ENCODE measurements around the gene GRWD1. TPM values are rescaled to one million over a fixed set of nuclear protein-coding genes. Genes with fewer than 3 reads are reported as not detected.

The GRWD1 gene
- total RNA-seq, 1 experiment from 2014 or later, result 64.8 TPM

DNA sequence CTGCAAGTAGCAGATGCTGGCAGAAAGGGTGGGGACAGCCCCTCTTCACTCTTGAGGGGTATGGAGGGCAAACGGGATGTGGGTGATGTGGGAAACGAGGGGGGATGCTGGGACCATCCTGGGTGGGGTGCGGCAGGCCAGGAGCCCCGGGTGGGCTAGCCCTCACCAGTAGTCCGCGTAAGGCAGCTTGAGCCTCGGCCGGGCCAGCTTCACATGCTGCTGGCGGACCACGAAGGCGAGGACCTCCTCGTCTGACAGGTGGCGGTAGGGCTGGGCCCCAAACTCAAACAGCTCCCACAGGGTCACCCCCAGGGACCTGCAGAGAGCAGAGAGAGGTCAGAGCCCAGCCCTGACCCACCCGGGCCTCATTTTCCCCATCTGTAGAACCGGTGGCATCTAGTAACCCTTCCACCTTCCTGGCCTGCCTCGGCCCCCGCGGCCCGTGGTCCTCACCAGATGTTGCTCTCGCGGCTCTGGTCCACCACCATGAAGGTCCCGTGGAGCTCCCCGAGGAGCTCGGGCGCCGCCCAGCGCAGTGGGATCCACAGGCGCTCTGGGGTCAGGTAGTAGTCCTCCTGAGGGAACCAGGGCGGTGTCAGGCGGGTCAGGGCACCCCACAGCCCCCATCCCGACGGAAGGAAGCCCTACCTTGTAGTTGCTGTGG lies 55.2 kb downstream of the GRWD1 start:
- H3K9ac ChIP-seq (ENCODE audit: low read length), result peak overlapping the region; percentile 93
- H3K36me3 ChIP-seq (ENCODE audit: control insufficient read depth in 1 of 2, insufficient read depth in 2 of 2, low read length in 2 of 2), result no peaks in the 10 kb centered on the region; a peak in 1 of 4 replicates
- peaks cover 12 to 46% of the 10 kb centered on the region in 2 experiments for H3K4me1 ChIP-seq (ENCODE audit: control insufficient read depth in 1 of 2, insufficient read depth in 2 of 2, low read length in 2 of 2)
- peak overlapping the region; percentile 92 for H3K27ac ChIP-seq (ENCODE audit: low read depth, low read length)
- no peaks in the 10 kb centered on the region for H3K9me3 ChIP-seq (ENCODE audit: control insufficient read depth in 1 of 2, insufficient read depth in 1 of 2, low read depth in 1 of 2, low read length in 2 of 2)
- no peaks in the 10 kb centered on the region for H4K20me1 ChIP-seq (ENCODE audit: insufficient read depth)
- ATAC-seq (no peak; the same call in 1 of the 2 replicates), DNase-seq (ENCODE audit: low read depth, low spot score) (no peak)
- ChIA-PET POLR2A (no interaction called here), CTCF (interaction anchor here (1.6 kb wide), 1 partner anchor 11 kb away, joined by 6 read pairs; no protein-coding TSS in a partner anchor), RAD21 (ENCODE audit: low non-redundant PET in 1 of 2, low total read pairs in 2 of 2, uncharacterized antibody in 2 of 2, unreplicated experiment in 2 of 2) (interaction anchor here in 1 of 2 experiments (0.6 to 0.9 kb wide), 3 partner anchors 8 to 180 kb away, joined by 3 to 4 read pairs (median 3); no protein-coding TSS in a partner anchor)
- peak overlapping the region; percentile 86 to 97 for H3K4me3 ChIP-seq (replicated peaks in 1 of 2; ENCODE audit: low read depth in 1 of 2, low read length in 2 of 2)
- peak overlapping the region; percentile 100 for H3K4me2 ChIP-seq (ENCODE audit: low read length)
- intact Hi-C loops (cut with micrococcal nuclease), result loop anchor here (1.0 kb wide), 1 partner anchor 8 kb away; no protein-coding TSS in a partner anchor
- no peaks in the 10 kb centered on the region for H3K9me2 ChIP-seq (ENCODE audit: insufficient read depth)
- H3K79me2 ChIP-seq (ENCODE audit: insufficient read depth, low read length), result no peaks in the 10 kb centered on the region; the same call in 1 of the 2 replicates
- BruUV-seq (replicated peaks), result TSS peak; percentile 65
- H2AFZ ChIP-seq (ENCODE audit: low read depth, low read length, poor library complexity, severe bottlenecking), result no peak overlapping the region
- no peaks in the 10 kb centered on the region for H3K27me3 ChIP-seq (ENCODE audit: insufficient read depth, low read length)
- TF ChIP-seq FOSL1 (IDR thresholded peaks at IDR 0.05; ENCODE audit: low read depth) (no peak), ZFX (IDR thresholded peaks at IDR 0.05) (no peak), CEBPB (IDR thresholded peaks at IDR 0.05; ENCODE audit: low read depth) (no peak), RAD21 (IDR thresholded peaks at IDR 0.05; ENCODE audit: low read depth) (no peak), SP1 (IDR thresholded peaks at IDR 0.05; ENCODE audit: low read depth) (no peak)
- TF ChIP-seq, protein P1, sequence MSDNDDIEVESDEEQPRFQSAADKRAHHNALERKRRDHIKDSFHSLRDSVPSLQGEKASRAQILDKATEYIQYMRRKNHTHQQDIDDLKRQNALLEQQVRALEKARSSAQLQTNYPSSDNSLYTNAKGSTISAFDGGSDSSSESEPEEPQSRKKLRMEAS (IDR thresholded peaks at IDR 0.05), result no peak
- TF ChIP-seq, protein P2, sequence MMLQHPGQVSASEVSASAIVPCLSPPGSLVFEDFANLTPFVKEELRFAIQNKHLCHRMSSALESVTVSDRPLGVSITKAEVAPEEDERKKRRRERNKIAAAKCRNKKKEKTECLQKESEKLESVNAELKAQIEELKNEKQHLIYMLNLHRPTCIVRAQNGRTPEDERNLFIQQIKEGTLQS (IDR thresholded peaks at IDR 0.05), result no peak
- TF ChIP-seq, protein P3, sequence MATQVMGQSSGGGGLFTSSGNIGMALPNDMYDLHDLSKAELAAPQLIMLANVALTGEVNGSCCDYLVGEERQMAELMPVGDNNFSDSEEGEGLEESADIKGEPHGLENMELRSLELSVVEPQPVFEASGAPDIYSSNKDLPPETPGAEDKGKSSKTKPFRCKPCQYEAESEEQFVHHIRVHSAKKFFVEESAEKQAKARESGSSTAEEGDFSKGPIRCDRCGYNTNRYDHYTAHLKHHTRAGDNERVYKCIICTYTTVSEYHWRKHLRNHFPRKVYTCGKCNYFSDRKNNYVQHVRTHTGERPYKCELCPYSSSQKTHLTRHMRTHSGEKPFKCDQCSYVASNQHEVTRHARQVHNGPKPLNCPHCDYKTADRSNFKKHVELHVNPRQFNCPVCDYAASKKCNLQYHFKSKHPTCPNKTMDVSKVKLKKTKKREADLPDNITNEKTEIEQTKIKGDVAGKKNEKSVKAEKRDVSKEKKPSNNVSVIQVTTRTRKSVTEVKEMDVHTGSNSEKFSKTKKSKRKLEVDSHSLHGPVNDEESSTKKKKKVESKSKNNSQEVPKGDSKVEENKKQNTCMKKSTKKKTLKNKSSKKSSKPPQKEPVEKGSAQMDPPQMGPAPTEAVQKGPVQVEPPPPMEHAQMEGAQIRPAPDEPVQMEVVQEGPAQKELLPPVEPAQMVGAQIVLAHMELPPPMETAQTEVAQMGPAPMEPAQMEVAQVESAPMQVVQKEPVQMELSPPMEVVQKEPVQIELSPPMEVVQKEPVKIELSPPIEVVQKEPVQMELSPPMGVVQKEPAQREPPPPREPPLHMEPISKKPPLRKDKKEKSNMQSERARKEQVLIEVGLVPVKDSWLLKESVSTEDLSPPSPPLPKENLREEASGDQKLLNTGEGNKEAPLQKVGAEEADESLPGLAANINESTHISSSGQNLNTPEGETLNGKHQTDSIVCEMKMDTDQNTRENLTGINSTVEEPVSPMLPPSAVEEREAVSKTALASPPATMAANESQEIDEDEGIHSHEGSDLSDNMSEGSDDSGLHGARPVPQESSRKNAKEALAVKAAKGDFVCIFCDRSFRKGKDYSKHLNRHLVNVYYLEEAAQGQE (IDR thresholded peaks at IDR 0.05; ENCODE audit: low read depth), result no peak
